ENCODE measurements around the gene GPLD1.

GPLD1 gene

GRCh38 chr6:24489470-24489869 lies at the start of gene GPLD1:
Gene GPLD1, minus strand, starts transcription at chr6:24489578. Its CDS starts 67 bp downstream, at chr6:24489511.
- H3K4me3 Mint-ChIP-seq: no peak within 1 kb of the TSS
- no peaks in the 10 kb centered on the region for H3K36me3 Mint-ChIP-seq (ENCODE audit: low read depth)
- intact Hi-C loops (cut with micrococcal nuclease): no loop called here
- no peaks in the 10 kb centered on the region for H3K9me3 Mint-ChIP-seq
- peaks cover 9% of the 10 kb centered on the region for H3K4me1 Mint-ChIP-seq (ENCODE audit: low read depth)
- no peak within 1 kb of the TSS for H3K27ac Mint-ChIP-seq
- H3K27me3 Mint-ChIP-seq: peaks cover 21% of the 10 kb centered on the region

GRCh38 chr6:24537771-24538385 lies 48.5 kb upstream of the GPLD1 start:
- no peaks in the 10 kb centered on the region for H3K9me3 Mint-ChIP-seq
- no peak overlapping the region for H3K4me3 Mint-ChIP-seq
- H3K27me3 Mint-ChIP-seq: no peaks in the 10 kb centered on the region
- intact Hi-C loops (cut with micrococcal nuclease): no loop called here
- no peaks in the 10 kb centered on the region for H3K4me1 Mint-ChIP-seq (ENCODE audit: low read depth)
- no peaks in the 10 kb centered on the region for H3K36me3 Mint-ChIP-seq (ENCODE audit: low read depth)
- no peak overlapping the region for H3K27ac Mint-ChIP-seq

GRCh38 chr6:24537082-24537699 lies 47.8 kb upstream of the GPLD1 start:
- H3K4me3 Mint-ChIP-seq: no peak overlapping the region
- intact Hi-C loops (cut with micrococcal nuclease): no loop called here
- no peaks in the 10 kb centered on the region for H3K36me3 Mint-ChIP-seq (ENCODE audit: low read depth)
- no peak overlapping the region for H3K27ac Mint-ChIP-seq
- no peaks in the 10 kb centered on the region for H3K4me1 Mint-ChIP-seq (ENCODE audit: low read depth)
- no peaks in the 10 kb centered on the region for H3K9me3 Mint-ChIP-seq
- no peaks in the 10 kb centered on the region for H3K27me3 Mint-ChIP-seq

GRCh38 chr6:24536466-24536865 lies 47.1 kb upstream of the GPLD1 start:
- Mint-ChIP-seq H3K9me3 (no peaks in the 10 kb centered on the region), H3K4me3 (no peak overlapping the region), H3K36me3 (ENCODE audit: low read depth) (no peaks in the 10 kb centered on the region), H3K4me1 (ENCODE audit: low read depth) (no peaks in the 10 kb centered on the region), H3K27me3 (no peaks in the 10 kb centered on the region), H3K27ac (no peak overlapping the region)
- intact Hi-C loops (cut with micrococcal nuclease): no loop called here

- intact Hi-C loops (cut with micrococcal nuclease): no loop called here
- Mint-ChIP-seq H3K9me3 (no peaks in the 10 kb centered on the region), H3K4me3 (no peak overlapping the region), H3K27me3 (no peaks in the 10 kb centered on the region), H3K27ac (no peak overlapping the region), H3K4me1 (ENCODE audit: low read depth) (no peaks in the 10 kb centered on the region), H3K36me3 (ENCODE audit: low read depth) (no peaks in the 10 kb centered on the region)
These were observed 45.8 kb upstream of the GPLD1 start for GRCh38 chr6:24535210-24535609.

- intact Hi-C loops (cut with micrococcal nuclease): no loop called here
These were observed 45.0 kb upstream of the GPLD1 start for GRCh38 chr6:24534329-24534728.

GRCh38 chr6:24529985-24530384 lies 40.6 kb upstream of the GPLD1 start:
- Mint-ChIP-seq H3K9me3 (no peaks in the 10 kb centered on the region), H3K27ac (no peak overlapping the region), H3K4me1 (ENCODE audit: low read depth) (no peaks in the 10 kb centered on the region), H3K36me3 (ENCODE audit: low read depth) (no peaks in the 10 kb centered on the region), H3K27me3 (no peaks in the 10 kb centered on the region), H3K4me3 (no peak overlapping the region)
- intact Hi-C loops (cut with micrococcal nuclease): no loop called here

More at GRCh38 chr6:24534329-24534728, 45.0 kb upstream of the GPLD1 start:
- Mint-ChIP-seq H3K36me3 (ENCODE audit: low read depth) (no peaks in the 10 kb centered on the region), H3K4me1 (ENCODE audit: low read depth) (no peaks in the 10 kb centered on the region), H3K9me3 (no peaks in the 10 kb centered on the region), H3K4me3 (no peak overlapping the region), H3K27me3 (no peaks in the 10 kb centered on the region), H3K27ac (no peak overlapping the region)

GRCh38 chr6:24524805-24525204 lies 35.4 kb upstream of the GPLD1 start:
- Mint-ChIP-seq H3K4me1 (ENCODE audit: low read depth) (no peaks in the 10 kb centered on the region), H3K27ac (no peak overlapping the region), H3K9me3 (no peaks in the 10 kb centered on the region), H3K36me3 (ENCODE audit: low read depth) (no peaks in the 10 kb centered on the region), H3K27me3 (no peaks in the 10 kb centered on the region), H3K4me3 (no peak overlapping the region)
- intact Hi-C loops (cut with micrococcal nuclease): no loop called here

- Mint-ChIP-seq H3K27me3 (no peaks in the 10 kb centered on the region), H3K36me3 (ENCODE audit: low read depth) (no peaks in the 10 kb centered on the region), H3K27ac (no peak overlapping the region), H3K4me3 (no peak overlapping the region), H3K4me1 (ENCODE audit: low read depth) (no peaks in the 10 kb centered on the region), H3K9me3 (no peaks in the 10 kb centered on the region)
- intact Hi-C loops (cut with micrococcal nuclease): no loop called here
These were observed 35.0 kb upstream of the GPLD1 start for GRCh38 chr6:24524329-24524728.

GRCh38 chr6:24522228-24523176 lies 33.1 kb upstream of the GPLD1 start:
- Mint-ChIP-seq H3K27ac (no peak overlapping the region), H3K9me3 (no peaks in the 10 kb centered on the region), H3K4me1 (ENCODE audit: low read depth) (no peaks in the 10 kb centered on the region), H3K36me3 (ENCODE audit: low read depth) (no peaks in the 10 kb centered on the region), H3K27me3 (no peaks in the 10 kb centered on the region), H3K4me3 (no peak overlapping the region)
- intact Hi-C loops (cut with micrococcal nuclease): no loop called here

- Mint-ChIP-seq H3K4me1 (ENCODE audit: low read depth) (no peaks in the 10 kb centered on the region), H3K9me3 (no peaks in the 10 kb centered on the region), H3K27ac (no peak overlapping the region), H3K27me3 (no peaks in the 10 kb centered on the region), H3K4me3 (no peak overlapping the region), H3K36me3 (ENCODE audit: low read depth) (no peaks in the 10 kb centered on the region)
- intact Hi-C loops (cut with micrococcal nuclease): loop anchor here (1.0 kb wide), 1 partner anchor 90 kb away; no protein-coding TSS in a partner anchor
These were observed 31.7 kb upstream of the GPLD1 start for GRCh38 chr6:24520929-24521546.

- intact Hi-C loops (cut with micrococcal nuclease): no loop called here
- H3K4me3 Mint-ChIP-seq: no peak overlapping the region
- no peaks in the 10 kb centered on the region for H3K36me3 Mint-ChIP-seq (ENCODE audit: low read depth)
- H3K27ac Mint-ChIP-seq: no peak overlapping the region
- H3K4me1 Mint-ChIP-seq (ENCODE audit: low read depth): no peaks in the 10 kb centered on the region
- no peaks in the 10 kb centered on the region for H3K9me3 Mint-ChIP-seq
- H3K27me3 Mint-ChIP-seq: no peaks in the 10 kb centered on the region
These were observed 28.5 kb upstream of the GPLD1 start for GRCh38 chr6:24517659-24518543.

- H3K4me1 Mint-ChIP-seq (ENCODE audit: low read depth): no peaks in the 10 kb centered on the region
- H3K36me3 Mint-ChIP-seq (ENCODE audit: low read depth): no peaks in the 10 kb centered on the region
- H3K27ac Mint-ChIP-seq: no peak overlapping the region
- no peaks in the 10 kb centered on the region for H3K27me3 Mint-ChIP-seq
- intact Hi-C loops (cut with micrococcal nuclease): no loop called here
- H3K4me3 Mint-ChIP-seq: no peak overlapping the region
- no peaks in the 10 kb centered on the region for H3K9me3 Mint-ChIP-seq
These were observed 24.2 kb upstream of the GPLD1 start for GRCh38 chr6:24513602-24514001.
